ENCODE measurements around the gene IL18BP. TPM values are rescaled to one million over a fixed set of nuclear protein-coding genes. Genes with fewer than 3 reads are reported as not detected.

IL18BP gene
- total RNA-seq, 1 experiment from 2014 or later: 5.1 TPM

DNA sequence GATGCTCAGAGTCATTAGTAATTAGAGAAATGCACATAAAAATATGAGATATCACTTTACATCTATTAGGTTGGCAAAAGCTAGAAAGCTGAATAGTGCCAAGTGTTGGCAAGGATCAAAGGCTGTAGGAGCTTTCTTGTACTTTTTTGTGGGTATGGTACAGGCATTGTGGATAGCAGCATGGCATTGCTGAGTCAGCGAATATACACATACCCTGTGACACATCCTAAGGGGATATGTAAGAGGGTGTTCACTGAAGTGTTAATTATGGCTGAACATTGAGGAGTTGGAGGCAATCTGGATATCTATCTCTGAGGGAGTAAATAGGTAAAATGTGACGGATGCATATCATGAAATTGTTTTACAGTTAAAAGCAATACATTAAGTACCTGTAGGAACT lies 27.0 kb upstream of the IL18BP start:
- Mint-ChIP-seq H3K4me3 (ENCODE audit: unreplicated experiment) (no peak overlapping the region), H3K9me3 (ENCODE audit: unreplicated experiment) (no peaks in the 10 kb centered on the region), H3K4me1 (ENCODE audit: insufficient read depth, unreplicated experiment) (no peaks in the 10 kb centered on the region), H3K36me3 (ENCODE audit: insufficient read depth, unreplicated experiment) (peaks cover 28% of the 10 kb centered on the region), H3K27me3 (ENCODE audit: insufficient read depth, unreplicated experiment) (no peaks in the 10 kb centered on the region), H3K27ac (ENCODE audit: low read depth, unreplicated experiment) (no peak overlapping the region)
- DNase-seq (ENCODE audit: unreplicated experiment): no peak
- TF ChIP-seq, protein P1, sequence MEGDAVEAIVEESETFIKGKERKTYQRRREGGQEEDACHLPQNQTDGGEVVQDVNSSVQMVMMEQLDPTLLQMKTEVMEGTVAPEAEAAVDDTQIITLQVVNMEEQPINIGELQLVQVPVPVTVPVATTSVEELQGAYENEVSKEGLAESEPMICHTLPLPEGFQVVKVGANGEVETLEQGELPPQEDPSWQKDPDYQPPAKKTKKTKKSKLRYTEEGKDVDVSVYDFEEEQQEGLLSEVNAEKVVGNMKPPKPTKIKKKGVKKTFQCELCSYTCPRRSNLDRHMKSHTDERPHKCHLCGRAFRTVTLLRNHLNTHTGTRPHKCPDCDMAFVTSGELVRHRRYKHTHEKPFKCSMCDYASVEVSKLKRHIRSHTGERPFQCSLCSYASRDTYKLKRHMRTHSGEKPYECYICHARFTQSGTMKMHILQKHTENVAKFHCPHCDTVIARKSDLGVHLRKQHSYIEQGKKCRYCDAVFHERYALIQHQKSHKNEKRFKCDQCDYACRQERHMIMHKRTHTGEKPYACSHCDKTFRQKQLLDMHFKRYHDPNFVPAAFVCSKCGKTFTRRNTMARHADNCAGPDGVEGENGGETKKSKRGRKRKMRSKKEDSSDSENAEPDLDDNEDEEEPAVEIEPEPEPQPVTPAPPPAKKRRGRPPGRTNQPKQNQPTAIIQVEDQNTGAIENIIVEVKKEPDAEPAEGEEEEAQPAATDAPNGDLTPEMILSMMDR (IDR thresholded peaks at IDR 0.05; ENCODE audit: unreplicated experiment): no peak
- intact Hi-C loops (cut with micrococcal nuclease): loop anchor here (10.0 kb wide), 1 partner anchor 443 kb away; no protein-coding TSS in a partner anchor
- POLR2A ChIA-PET: interaction anchor here (1.0 to 1.5 kb wide), 3 partner anchors 10 to 42 kb away, joined by 3 to 4 read pairs (median 3); no protein-coding TSS in a partner anchor
- CTCF ChIA-PET: interaction anchor here (0.6 to 0.9 kb wide), 2 partner anchors 251 to 442 kb away, joined by 3 read pairs; no protein-coding TSS in a partner anchor
- no TSS peak for BruUV-seq (replicated peaks)

DNA sequence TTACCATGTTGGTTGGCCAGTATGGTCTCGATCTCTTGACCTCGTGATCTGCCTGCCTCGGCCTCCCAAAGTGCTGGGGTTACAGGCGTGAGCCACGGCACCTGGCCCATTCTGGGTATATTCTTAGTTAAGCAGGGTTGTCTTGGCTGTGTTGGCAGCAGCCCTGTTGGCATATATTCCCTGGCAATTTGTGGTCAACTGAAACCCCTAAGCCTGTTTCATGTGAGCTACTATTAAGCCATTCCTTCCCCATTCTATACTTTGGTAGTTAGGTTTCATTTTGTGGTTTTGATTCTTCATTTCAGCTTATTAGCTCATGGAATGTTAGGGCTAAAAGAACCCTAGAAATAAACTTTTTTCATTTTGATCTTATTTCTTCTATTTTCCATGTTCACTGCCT lies 22.2 kb upstream of the IL18BP start:
- ChIA-PET CTCF (interaction anchor here (0.5 to 4.6 kb wide), 33 partner anchors 8 to 471 kb away, joined by 3 to 57 read pairs (median 5); partner anchors contain the start of genes CLPB and IL18BP), POLR2A (interaction anchor here (0.7 to 1.5 kb wide), 3 partner anchors 8 to 1416 kb away, joined by 3 to 4 read pairs (median 3); no protein-coding TSS in a partner anchor)
- intact Hi-C loops (cut with micrococcal nuclease): loop anchor here (5.0 to 10.0 kb wide), 2 partner anchors 261 to 438 kb away; no protein-coding TSS in a partner anchor
- DNase-seq (ENCODE audit: unreplicated experiment): no peak
- H3K9me3 Mint-ChIP-seq (ENCODE audit: unreplicated experiment): no peaks in the 10 kb centered on the region
- BruUV-seq (replicated peaks): no TSS peak
- TF ChIP-seq, protein P1 (IDR thresholded peaks at IDR 0.05; ENCODE audit: unreplicated experiment): no peak
- H3K36me3 Mint-ChIP-seq (ENCODE audit: insufficient read depth, unreplicated experiment): peaks cover 25% of the 10 kb centered on the region
- H3K4me1 Mint-ChIP-seq (ENCODE audit: insufficient read depth, unreplicated experiment): no peaks in the 10 kb centered on the region
- H3K27me3 Mint-ChIP-seq (ENCODE audit: insufficient read depth, unreplicated experiment): no peaks in the 10 kb centered on the region
- no peak overlapping the region for H3K4me3 Mint-ChIP-seq (ENCODE audit: unreplicated experiment)
- peak overlapping the region; percentile 39 for H3K27ac Mint-ChIP-seq (ENCODE audit: low read depth, unreplicated experiment)

DNA sequence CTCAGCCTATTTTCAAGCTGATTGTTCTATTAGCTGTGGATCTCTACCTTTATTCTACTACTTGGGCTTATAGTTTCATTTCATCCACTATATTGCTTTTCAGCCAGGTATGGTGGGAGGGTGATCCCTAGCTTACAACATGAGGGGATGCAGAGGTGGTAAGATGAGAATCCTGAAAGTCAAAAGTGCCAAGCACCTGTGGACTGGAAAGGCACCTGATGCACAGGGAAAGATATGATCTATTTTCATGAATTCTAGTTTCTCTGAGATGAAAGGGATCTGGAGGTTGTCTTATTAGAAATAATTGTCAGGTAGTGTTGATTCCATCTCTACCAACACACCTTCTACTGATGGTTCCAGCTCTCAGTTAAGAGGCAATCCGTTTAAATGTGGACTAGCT lies 21.6 kb upstream of the IL18BP start:
- H3K36me3 Mint-ChIP-seq (ENCODE audit: insufficient read depth, unreplicated experiment): peaks cover 27% of the 10 kb centered on the region

More for the DNA sequence above, 21.6 kb upstream of the IL18BP start:
- BruUV-seq (replicated peaks): no TSS peak
- POLR2A ChIA-PET: interaction anchor here (0.7 to 1.2 kb wide), 3 partner anchors 10 to 1416 kb away, joined by 3 to 4 read pairs (median 3); no protein-coding TSS in a partner anchor
- no peaks in the 10 kb centered on the region for H3K9me3 Mint-ChIP-seq (ENCODE audit: unreplicated experiment)
- no peak overlapping the region for H3K4me3 Mint-ChIP-seq (ENCODE audit: unreplicated experiment)
- H3K4me1 Mint-ChIP-seq (ENCODE audit: insufficient read depth, unreplicated experiment): no peaks in the 10 kb centered on the region
- H3K27me3 Mint-ChIP-seq (ENCODE audit: insufficient read depth, unreplicated experiment): no peaks in the 10 kb centered on the region
- DNase-seq (ENCODE audit: unreplicated experiment): no peak
- TF ChIP-seq, protein P1 (IDR thresholded peaks at IDR 0.05; ENCODE audit: unreplicated experiment): no peak
- CTCF ChIA-PET: interaction anchor here (0.6 to 4.6 kb wide), 53 partner anchors 9 to 714 kb away, joined by 3 to 57 read pairs (median 4); partner anchors contain the start of genes CLPB and IL18BP
- H3K27ac Mint-ChIP-seq (ENCODE audit: low read depth, unreplicated experiment): peak overlapping the region; percentile 39
- intact Hi-C loops (cut with micrococcal nuclease): loop anchor here (1.0 to 10.0 kb wide), 4 partner anchors 206 to 454 kb away; no protein-coding TSS in a partner anchor

All from MCF 10A (cell line).